GM19238 (cell line): Measurements from ENCODE around the gene PHLDB2.

ENCODE experiments used
- DNase-seq: peaks from one replicate; pipeline ENCODE4 v3.0.0; 2011; ENCODE audit warnings: low spot score; ENCODE audit not compliant: insufficient read length

PHLDB2 gene

DNA sequence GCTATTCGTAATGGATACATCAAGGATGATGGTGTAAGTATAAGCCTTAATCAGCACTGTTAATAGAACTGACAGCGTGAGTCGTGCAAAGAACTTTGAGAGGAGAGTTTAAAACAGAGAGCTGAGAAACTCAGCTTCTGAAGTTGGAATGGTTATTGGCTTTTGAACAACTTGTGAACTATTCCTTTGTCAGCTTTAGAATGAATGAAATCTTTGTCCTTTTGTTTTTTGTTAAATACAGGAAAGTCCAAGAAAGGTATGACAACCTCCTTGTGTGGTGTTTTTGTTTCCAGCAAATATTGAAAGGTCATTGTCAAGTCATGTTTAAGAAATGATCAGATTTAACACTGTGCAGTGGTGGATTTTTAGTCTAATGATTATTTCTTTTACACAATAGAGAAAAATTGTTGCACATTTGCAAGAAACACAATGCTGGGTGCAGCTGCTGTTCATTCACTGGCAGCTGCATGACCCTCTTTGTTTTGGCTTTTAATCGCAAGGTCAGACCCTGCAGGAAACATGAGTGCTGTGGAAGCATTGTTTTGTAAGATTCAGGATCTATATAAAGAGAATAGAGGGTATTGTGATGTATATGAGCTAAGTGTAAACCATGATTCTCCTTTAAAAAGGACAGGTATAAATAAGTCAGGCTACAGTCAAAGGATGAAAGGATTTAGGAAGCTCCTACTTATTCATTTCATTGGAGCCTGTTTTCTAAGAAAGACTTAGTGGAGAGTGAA, 98.1 kb downstream of the PHLDB2 start:
- DNase-seq: no peak

- DNase-seq: no peak
Observed at GRCh38 chr3:111961461-111962164, 102.5 kb downstream of the PHLDB2 start.

GRCh38 chr3:111963424-111963823, 104.4 kb downstream of the PHLDB2 start:
- DNase-seq: no peak

GRCh38 chr3:111965484-111965883, 106.4 kb downstream of the PHLDB2 start:
- no peak for DNase-seq

GRCh38 chr3:111967068-111967467, 108.0 kb downstream of the PHLDB2 start:
- no peak for DNase-seq

DNA sequence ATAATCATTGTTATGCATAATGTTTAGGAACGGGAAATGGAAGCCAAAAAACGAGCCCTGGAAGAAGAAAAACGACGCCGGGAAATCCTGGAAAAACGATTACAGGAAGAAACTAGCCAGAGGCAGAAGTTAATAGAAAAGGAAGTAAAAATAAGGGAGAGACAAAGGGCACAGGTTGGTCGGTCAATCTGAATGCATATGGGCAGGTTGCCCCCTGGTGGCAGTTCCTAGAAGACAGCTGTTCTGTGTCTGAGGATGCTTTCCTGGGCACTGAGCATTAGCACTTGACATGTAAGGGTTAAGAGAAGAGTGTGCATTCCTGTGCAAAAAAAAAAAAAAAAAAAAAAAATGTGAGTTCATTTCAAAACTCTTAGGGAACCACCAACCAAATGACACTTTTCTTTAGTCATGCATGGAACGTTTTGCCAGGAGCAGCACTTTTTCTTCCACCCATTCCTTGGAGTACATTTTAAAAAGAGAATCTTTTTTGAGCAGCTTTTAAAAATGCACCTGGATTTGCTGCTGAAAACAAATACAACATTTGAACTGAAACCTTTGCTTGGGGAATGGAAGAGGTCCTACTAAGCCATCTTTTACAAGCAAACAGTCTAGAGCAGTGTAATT, 108.7 kb downstream of the PHLDB2 start:
- DNase-seq: peak; percentile 23

GRCh38 chr3:111968319-111969054, 109.4 kb downstream of the PHLDB2 start:
- no peak for DNase-seq

DNA sequence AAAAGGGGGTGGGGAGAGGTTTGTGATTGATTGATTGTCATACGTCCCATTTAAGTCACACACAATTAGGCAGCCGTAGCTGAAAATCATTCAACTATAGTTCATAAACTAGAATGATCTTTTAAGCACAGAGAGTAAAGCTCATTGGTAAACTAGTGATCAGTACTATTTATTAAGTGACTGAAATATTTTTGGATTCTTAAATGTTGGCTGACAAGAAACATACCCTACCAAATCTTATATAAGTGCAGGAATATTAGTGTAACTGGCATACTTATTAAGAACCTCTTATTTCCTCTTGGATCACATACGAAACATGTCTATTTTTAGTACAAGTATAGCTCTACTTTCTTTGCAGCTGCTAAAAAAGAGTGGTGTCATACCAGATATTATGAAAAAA, 111.3 kb downstream of the PHLDB2 start:
- no peak for DNase-seq

DNA sequence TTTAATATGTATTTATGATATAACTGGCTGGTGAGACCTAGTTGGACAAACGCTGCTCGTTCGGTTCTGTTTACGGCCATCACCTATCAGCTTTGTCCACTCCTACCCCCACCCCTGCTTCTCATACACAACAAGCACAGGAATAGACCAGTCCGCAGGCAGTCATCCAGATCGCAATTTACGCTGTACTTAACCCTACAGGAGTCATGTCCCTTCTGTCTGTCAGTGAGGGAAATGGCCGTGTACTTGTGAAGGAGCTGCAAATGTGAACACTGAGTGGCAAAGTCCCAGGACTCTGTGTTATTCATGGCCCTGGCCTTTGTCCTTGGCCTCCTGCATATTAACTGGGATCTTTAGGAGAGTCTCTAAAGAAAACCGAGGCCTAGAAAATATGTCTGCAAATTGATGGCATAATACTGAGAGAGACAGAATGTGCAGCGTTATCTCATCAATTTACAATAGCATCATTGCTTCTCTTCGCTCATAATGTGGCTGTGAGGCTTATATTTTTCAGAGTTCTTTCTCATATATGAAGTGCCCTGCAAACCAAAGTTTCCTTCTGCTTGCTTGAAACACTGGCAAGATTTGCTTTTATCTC, 112.6 kb downstream of the PHLDB2 start:
- no peak for DNase-seq

GRCh38 chr3:111972891-111973290, 113.8 kb downstream of the PHLDB2 start:
- DNase-seq: no peak

DNA sequence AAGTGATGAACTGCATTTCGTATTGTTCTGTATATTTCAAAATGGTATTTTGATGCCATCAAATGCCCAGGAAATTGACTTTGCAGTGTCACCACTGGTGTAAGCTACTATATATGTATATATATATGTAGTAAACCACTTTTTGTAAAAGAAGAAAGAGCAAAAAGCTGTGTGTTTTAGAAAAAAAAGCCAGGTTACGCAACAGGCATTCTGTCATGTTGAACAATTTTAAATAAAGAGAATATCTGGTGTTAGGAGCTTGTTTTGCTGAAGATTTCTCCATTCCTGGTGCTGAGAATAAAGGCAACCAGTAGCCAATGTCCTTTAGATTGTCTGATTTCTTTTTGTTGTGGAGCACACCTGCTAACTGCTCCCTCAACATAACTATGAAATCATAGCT, 116.1 kb downstream of the PHLDB2 start:
- no peak for DNase-seq

DNA sequence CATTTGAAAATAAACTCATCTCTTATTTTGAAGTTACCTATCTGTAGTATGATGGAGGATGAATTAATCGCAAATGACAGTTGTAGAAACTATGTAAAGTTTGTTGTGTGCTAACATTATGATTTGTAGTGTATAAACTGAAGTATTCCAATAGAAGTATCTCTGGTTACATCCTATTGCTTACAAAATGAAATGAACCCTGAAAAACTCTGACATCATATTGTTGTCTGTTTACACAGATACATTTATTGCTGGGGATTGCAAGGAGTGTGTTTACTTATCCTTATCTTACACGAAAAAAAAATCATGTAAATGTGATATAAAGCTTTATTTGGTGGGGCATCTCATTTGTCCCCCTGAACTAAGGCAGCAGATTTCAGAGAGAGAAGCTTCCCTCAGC, 117.2 kb downstream of the PHLDB2 start:
- no peak for DNase-seq

DNA sequence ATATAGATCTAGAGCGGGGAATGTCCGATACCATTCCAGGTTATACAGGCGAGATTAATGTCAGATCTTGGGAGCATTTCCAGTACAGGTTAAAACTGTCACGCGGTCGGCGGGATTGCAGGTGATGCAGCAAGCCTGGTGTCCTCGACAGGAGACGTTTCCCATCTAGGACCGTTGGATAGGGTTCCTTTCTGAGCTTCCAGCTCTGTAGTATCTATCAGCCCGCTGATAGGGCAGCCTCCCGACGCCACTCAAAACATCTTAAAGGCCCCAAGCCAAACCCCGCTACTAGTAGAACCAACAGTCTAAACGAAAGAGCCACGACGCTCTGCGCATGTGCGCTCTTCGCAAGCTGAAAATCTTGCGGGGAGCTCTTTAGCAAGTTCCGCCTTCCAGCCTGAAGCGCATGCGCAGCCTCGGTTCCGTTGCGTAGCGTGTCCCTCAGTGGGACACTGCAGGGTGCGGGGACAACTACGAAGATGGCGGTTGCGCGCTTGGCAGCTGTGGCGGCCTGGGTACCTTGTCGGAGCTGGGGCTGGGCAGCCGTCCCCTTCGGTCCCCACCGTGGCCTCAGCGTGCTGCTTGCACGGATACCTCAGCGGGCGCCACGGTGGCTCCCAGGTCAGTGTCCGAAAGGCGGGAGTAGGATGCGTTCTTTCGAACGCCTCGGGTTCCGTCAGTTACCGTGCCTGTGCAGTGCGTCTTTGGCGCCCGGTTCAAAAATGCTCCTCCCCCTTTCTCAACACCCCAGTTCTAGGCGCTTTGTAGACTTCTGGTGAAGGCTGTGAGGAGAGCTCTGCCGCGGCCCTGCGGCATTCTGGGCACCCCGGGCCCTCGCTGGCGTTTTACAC, 119.7 kb downstream of the PHLDB2 start, which contains the start of gene ABHD10:
TSS of gene ABHD10 (plus strand) at position 444 of the 851 bp plus-strand sequence. CDS start at position 480, 36 bp downstream.
- peak; percentile 73 for DNase-seq

- no peak for DNase-seq
Observed at GRCh38 chr3:111979434-111980038, 120.5 kb downstream of the PHLDB2 start.

DNA sequence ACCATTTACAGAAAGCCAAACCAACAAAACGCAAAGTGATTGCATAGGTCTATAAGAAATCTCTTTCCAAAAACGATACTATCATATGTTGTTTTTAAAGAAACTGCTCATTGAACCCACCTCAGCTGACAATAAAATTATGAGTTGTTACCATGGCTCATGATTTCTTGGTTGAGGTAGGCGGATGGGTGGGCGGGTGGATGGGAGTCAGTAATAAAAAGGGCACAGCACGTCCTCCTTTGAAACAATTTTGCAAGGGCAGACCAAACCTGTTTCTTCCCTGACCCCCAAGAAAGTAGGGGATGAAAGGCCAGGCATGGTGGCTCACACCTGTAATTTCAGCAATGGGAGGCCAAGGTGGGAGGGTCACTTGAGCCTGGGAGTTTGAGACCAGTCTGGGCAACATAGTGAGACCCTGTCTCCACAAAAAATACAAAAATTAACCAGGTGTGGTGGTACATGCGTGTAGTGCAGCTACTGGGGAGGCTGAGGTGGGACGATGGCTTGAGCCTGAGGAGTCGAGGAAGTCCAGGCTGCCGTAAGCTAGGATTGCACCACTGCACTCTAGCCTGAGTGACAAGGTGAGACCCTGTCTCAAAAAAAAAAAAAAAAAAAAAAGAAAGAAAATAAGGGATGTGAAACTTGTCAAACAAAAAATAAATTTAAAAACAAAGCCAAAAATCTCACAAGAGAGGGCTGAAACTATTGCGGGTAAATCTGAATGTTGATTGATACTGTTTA, 121.8 kb downstream of the PHLDB2 start:
- DNase-seq: no peak

GRCh38 chr3:111981457-111981763, 122.3 kb downstream of the PHLDB2 start:
- no peak for DNase-seq

DNA sequence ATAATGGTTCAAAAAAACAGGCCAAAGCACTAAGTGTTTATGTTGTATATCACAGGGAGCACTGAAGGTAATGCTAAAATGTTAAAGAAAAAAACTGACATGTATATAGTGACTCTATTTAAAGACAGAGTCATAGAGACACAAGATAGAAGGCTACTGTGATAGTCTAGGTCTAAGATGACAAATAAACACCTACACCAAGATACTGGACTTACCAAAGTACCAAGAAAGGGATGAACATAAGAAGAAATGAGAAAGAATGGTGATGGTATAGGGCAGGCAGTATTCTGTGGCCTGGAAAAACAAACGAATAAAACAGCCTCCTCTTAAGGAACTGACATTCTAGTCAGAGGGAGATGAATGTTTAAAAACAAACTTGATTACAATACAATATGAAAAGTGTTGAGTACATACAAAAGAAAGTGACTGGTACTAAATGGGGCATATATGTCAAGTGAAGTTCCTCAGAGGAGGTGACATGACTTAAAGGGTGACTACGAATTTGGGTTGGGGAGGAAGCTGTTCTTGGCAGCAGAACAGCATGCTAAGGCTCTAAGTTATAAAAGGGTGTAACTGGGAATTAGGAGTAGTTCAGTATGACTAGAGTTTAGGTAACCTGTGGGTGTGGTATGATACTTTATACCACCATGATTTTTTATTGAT, 125.7 kb downstream of the PHLDB2 start:
- DNase-seq: no peak

DNA sequence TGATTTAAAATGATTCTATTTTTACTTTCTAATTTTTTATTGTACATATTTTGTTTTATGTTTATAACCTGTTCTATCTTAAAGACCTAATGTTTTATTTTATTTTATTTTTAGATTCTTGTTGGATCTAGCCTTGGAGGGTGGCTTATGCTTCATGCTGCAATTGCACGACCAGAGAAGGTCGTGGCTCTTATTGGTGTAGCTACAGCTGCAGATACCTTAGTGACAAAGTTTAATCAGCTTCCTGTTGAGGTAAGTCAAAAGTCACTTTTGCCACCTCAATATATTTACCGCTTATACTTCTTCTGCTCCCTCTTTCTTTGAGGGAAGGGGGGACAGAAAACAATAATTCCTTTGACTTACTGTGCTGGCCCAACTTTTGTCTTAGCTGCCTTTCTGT, 127.7 kb downstream of the PHLDB2 start:
- no peak for DNase-seq
